Measurements from ENCODE around the gene EFCAB9.
A peak's percentile ranks its signal among the peaks of the same experiment; 100 is the strongest.

The EFCAB9 gene

GRCh38 chr5:172165465-172165864 is 28.5 kb upstream of the EFCAB9 start:
- no peak for DNase-seq (ENCODE audit: extremely low read depth in 1 of 2, low read depth in 1 of 2)

GRCh38 chr5:172166030-172166826 is 27.7 kb upstream of the EFCAB9 start:
- no peak for DNase-seq (ENCODE audit: extremely low read depth in 1 of 2, low read depth in 1 of 2)

GRCh38 chr5:172167895-172168294 is 26.1 kb upstream of the EFCAB9 start:
- no peak for DNase-seq (ENCODE audit: extremely low read depth in 1 of 2, low read depth in 1 of 2)

GRCh38 chr5:172168311-172168710 is 25.7 kb upstream of the EFCAB9 start:
- no peak for DNase-seq (ENCODE audit: extremely low read depth in 1 of 2, low read depth in 1 of 2)

GRCh38 chr5:172169216-172169615 is 24.8 kb upstream of the EFCAB9 start:
- DNase-seq (ENCODE audit: extremely low read depth in 1 of 2, low read depth in 1 of 2): no peak

- DNase-seq (ENCODE audit: extremely low read depth in 1 of 2, low read depth in 1 of 2): no peak
Measured at GRCh38 chr5:172170251-172170701, 23.7 kb upstream of the EFCAB9 start.

- DNase-seq (ENCODE audit: extremely low read depth in 1 of 2, low read depth in 1 of 2): no peak
Measured at GRCh38 chr5:172171118-172171517, 22.9 kb upstream of the EFCAB9 start.

GRCh38 chr5:172172912-172173563 is 20.9 kb upstream of the EFCAB9 start:
- no peak for DNase-seq (ENCODE audit: extremely low read depth in 1 of 2, low read depth in 1 of 2)

- DNase-seq (ENCODE audit: extremely low read depth in 1 of 2, low read depth in 1 of 2): peak in 1 of 2 donors; percentile 55
Measured at GRCh38 chr5:172173564-172174153, 20.3 kb upstream of the EFCAB9 start.

- DNase-seq (ENCODE audit: extremely low read depth in 1 of 2, low read depth in 1 of 2): peak; percentile 77 to 81
Measured at GRCh38 chr5:172175263-172175719, 18.7 kb upstream of the EFCAB9 start.

GRCh38 chr5:172177176-172177575 is 16.8 kb upstream of the EFCAB9 start:
- no peak for DNase-seq (ENCODE audit: extremely low read depth in 1 of 2, low read depth in 1 of 2)

- DNase-seq (ENCODE audit: extremely low read depth in 1 of 2, low read depth in 1 of 2): no peak
Measured at GRCh38 chr5:172178301-172178987, 15.5 kb upstream of the EFCAB9 start.

- no peak for DNase-seq (ENCODE audit: extremely low read depth in 1 of 2, low read depth in 1 of 2)
Measured at GRCh38 chr5:172178991-172179989, 14.7 kb upstream of the EFCAB9 start.

GRCh38 chr5:172180936-172181335 is 13.0 kb upstream of the EFCAB9 start:
- no peak for DNase-seq (ENCODE audit: extremely low read depth in 1 of 2, low read depth in 1 of 2)

- no peak for DNase-seq (ENCODE audit: extremely low read depth in 1 of 2, low read depth in 1 of 2)
Measured at GRCh38 chr5:172182291-172182690, 11.7 kb upstream of the EFCAB9 start.

GRCh38 chr5:172183881-172184280 is 10.1 kb upstream of the EFCAB9 start:
- DNase-seq (ENCODE audit: extremely low read depth in 1 of 2, low read depth in 1 of 2): no peak

- no peak for DNase-seq (ENCODE audit: extremely low read depth in 1 of 2, low read depth in 1 of 2)
Measured at GRCh38 chr5:172185096-172185461, 8.9 kb upstream of the EFCAB9 start.

GRCh38 chr5:172186114-172186695 is 7.8 kb upstream of the EFCAB9 start:
- no peak for DNase-seq (ENCODE audit: extremely low read depth in 1 of 2, low read depth in 1 of 2)

- DNase-seq (ENCODE audit: extremely low read depth in 1 of 2, low read depth in 1 of 2): no peak
Measured at GRCh38 chr5:172187118-172188032, 6.6 kb upstream of the EFCAB9 start.
